ENCODE measurements around the gene TMEM100. TPM values are rescaled to one million over a fixed set of nuclear protein-coding genes. Genes with fewer than 3 reads are reported as not detected.

TMEM100 gene
- polyA plus RNA-seq, 1 donor from 2014 or later = not detected

DNA sequence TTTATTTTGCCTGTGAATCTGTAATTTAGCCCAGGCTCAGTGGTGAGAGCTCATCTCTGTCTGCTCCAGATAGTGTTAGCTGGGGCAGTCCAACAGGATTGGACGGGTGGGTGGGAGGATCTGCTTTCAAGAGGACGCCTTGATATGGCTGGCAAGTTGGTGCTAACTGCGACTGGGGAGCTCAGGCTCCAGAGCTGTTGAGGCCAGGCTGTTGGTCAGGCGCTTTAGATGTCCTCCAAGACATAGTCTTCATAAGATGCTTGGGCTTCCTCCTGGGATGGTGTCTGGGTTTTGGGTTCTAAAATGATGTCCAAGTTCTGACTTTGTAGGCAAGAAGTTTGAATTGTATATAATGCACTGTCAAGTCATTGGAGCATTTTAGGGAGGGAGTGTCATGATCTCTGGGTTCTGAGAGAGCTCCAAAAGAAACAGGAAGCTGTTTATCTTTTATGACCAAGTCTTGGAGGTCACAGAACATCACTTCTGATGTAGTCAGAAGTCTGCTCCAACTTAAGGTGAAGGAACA is 15.4 kb upstream of the TMEM100 start:
- no peak overlapping the region for H3K4me3 ChIP-seq (ENCODE audit: low read length)
- no peaks in the 10 kb centered on the region for H4K20me1 ChIP-seq (ENCODE audit: insufficient read depth)
- H3K36me3 ChIP-seq (ENCODE audit: insufficient read depth, low read length) = no peaks in the 10 kb centered on the region
- TF ChIP-seq POLR2AphosphoS5 (IDR thresholded peaks at IDR 0.05) (no peak), TAF1 (IDR thresholded peaks at IDR 0.05; ENCODE audit: low read depth) (no peak), EZH2 (IDR thresholded peaks at IDR 0.05; ENCODE audit: borderline replicate concordance, insufficient read depth, low read length, poor library complexity, severe bottlenecking) (no peak), EP300 (conservative IDR thresholded peaks at IDR 0.05; ENCODE audit: poor library complexity, severe bottlenecking) (no peak), MXI1 (conservative IDR thresholded peaks at IDR 0.05; ENCODE audit: poor library complexity, severe bottlenecking) (no peak)
- H3F3A ChIP-seq (ENCODE audit: insufficient read depth, low read length, poor library complexity, severe bottlenecking) = no peaks in the 10 kb centered on the region
- no peak overlapping the region for H3K4me2 ChIP-seq (ENCODE audit: low read length)
- H2AFZ ChIP-seq (ENCODE audit: low read depth, low read length) = no peak overlapping the region
- H3K79me2 ChIP-seq (replicated peaks; ENCODE audit: insufficient read depth, low read length) = no peaks in the 10 kb centered on the region
- no peaks in the 10 kb centered on the region for H3K9me2 ChIP-seq (ENCODE audit: insufficient read depth, low read length)
- no peak overlapping the region for H3K27ac ChIP-seq (ENCODE audit: low read length)
- H3K9ac ChIP-seq (ENCODE audit: low read length) = no peak overlapping the region
- H3K27me3 ChIP-seq (ENCODE audit: insufficient read depth, low read depth, low read length) = no peaks in the 10 kb centered on the region
- no peaks in the 10 kb centered on the region for H3K9me3 ChIP-seq (ENCODE audit: low read length)

DNA sequence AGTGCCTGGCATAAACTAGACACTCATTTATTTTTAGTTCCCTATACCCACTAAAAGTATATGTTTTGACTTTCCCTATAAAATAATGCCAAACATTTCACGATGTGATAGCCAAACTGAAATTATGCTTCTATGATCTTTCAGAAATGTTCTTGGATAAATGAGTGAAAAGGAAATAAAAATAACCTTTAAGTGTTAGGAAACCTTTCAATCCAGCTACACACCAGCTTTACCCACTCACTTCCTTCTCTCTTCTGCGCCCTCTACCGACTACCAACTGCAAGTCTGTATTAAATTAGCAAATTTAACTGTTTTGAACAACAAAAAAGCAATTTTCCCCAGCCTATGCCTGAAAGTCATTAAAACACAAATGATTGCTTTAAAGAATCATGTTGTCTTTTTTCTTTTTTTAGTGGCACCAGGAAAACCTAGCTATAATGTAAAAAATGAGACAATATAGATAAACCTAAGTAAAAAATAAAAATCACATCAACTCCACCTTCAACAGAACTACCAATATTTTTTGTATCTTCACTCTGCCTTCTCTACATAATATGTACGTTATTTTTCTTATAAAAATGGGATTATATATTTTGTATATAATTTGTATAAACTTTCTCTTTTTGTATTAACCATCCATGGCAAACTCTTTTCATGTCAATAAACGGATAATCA is 13.2 kb upstream of the TMEM100 start:
- Histone ChIP-seq H3K9me2 (ENCODE audit: insufficient read depth, low read length) (no peaks in the 10 kb centered on the region), H3K27me3 (ENCODE audit: insufficient read depth, low read depth, low read length) (no peaks in the 10 kb centered on the region), H3K79me2 (replicated peaks; ENCODE audit: insufficient read depth, low read length) (no peaks in the 10 kb centered on the region), H3K27ac (ENCODE audit: low read length) (no peak overlapping the region), H3K4me2 (ENCODE audit: low read length) (no peak overlapping the region), H2AFZ (ENCODE audit: low read depth, low read length) (no peak overlapping the region), H3K9me3 (ENCODE audit: low read length) (no peaks in the 10 kb centered on the region), H3K4me3 (ENCODE audit: low read length) (no peak overlapping the region), H3K36me3 (ENCODE audit: insufficient read depth, low read length) (no peaks in the 10 kb centered on the region), H4K20me1 (ENCODE audit: insufficient read depth) (no peaks in the 10 kb centered on the region), H3K9ac (ENCODE audit: low read length) (no peak overlapping the region), H3F3A (ENCODE audit: insufficient read depth, low read length, poor library complexity, severe bottlenecking) (no peaks in the 10 kb centered on the region)
- TF ChIP-seq, protein P1, sequence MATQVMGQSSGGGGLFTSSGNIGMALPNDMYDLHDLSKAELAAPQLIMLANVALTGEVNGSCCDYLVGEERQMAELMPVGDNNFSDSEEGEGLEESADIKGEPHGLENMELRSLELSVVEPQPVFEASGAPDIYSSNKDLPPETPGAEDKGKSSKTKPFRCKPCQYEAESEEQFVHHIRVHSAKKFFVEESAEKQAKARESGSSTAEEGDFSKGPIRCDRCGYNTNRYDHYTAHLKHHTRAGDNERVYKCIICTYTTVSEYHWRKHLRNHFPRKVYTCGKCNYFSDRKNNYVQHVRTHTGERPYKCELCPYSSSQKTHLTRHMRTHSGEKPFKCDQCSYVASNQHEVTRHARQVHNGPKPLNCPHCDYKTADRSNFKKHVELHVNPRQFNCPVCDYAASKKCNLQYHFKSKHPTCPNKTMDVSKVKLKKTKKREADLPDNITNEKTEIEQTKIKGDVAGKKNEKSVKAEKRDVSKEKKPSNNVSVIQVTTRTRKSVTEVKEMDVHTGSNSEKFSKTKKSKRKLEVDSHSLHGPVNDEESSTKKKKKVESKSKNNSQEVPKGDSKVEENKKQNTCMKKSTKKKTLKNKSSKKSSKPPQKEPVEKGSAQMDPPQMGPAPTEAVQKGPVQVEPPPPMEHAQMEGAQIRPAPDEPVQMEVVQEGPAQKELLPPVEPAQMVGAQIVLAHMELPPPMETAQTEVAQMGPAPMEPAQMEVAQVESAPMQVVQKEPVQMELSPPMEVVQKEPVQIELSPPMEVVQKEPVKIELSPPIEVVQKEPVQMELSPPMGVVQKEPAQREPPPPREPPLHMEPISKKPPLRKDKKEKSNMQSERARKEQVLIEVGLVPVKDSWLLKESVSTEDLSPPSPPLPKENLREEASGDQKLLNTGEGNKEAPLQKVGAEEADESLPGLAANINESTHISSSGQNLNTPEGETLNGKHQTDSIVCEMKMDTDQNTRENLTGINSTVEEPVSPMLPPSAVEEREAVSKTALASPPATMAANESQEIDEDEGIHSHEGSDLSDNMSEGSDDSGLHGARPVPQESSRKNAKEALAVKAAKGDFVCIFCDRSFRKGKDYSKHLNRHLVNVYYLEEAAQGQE (IDR thresholded peaks at IDR 0.05; ENCODE audit: borderline replicate concordance) = no peak
- TF ChIP-seq, protein P2, sequence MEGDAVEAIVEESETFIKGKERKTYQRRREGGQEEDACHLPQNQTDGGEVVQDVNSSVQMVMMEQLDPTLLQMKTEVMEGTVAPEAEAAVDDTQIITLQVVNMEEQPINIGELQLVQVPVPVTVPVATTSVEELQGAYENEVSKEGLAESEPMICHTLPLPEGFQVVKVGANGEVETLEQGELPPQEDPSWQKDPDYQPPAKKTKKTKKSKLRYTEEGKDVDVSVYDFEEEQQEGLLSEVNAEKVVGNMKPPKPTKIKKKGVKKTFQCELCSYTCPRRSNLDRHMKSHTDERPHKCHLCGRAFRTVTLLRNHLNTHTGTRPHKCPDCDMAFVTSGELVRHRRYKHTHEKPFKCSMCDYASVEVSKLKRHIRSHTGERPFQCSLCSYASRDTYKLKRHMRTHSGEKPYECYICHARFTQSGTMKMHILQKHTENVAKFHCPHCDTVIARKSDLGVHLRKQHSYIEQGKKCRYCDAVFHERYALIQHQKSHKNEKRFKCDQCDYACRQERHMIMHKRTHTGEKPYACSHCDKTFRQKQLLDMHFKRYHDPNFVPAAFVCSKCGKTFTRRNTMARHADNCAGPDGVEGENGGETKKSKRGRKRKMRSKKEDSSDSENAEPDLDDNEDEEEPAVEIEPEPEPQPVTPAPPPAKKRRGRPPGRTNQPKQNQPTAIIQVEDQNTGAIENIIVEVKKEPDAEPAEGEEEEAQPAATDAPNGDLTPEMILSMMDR (IDR thresholded peaks at IDR 0.05; ENCODE audit: poor library complexity, severe bottlenecking) = peak; percentile 37
